DND-41 (cell line): Measurements from ENCODE around the gene ZNF574.
A peak's percentile ranks its signal among the peaks of the same experiment; 100 is the strongest.

Source experiments
- ATAC-seq: fragments of 200-7000 bp; cut with Tn5 transposase; 3 replicates; pipeline ENCODE4 v1.9.1; 2021; ENCODE audit warnings: low read depth; ENCODE audit not compliant: insufficient read depth
- DNase-seq: peaks from one replicate; pipeline ENCODE4 v3.0.0-alpha.2; 2020
- H2AFZ ChIP-seq: 2 replicates; pipeline ENCODE4 v1.6.0; 2012; ENCODE audit warnings: low read depth, low read length
- H3K27ac ChIP-seq: 2 replicates; pipeline ENCODE4 v1.5.1; 2012; ENCODE audit warnings: low read length, inconsistent platforms
- H3K27me3 ChIP-seq: fragments of 200-600 bp; sonication (generic); 2 replicates; pipeline ENCODE4 v1.6.0; 2012; ENCODE audit warnings: low read length, mild to moderate bottlenecking, inconsistent platforms; ENCODE audit not compliant: insufficient read depth, poor library complexity
- H3K36me3 ChIP-seq: 2 replicates; pipeline ENCODE4 v1.5.1; 2012; ENCODE audit warnings: low read length, inconsistent platforms; ENCODE audit not compliant: insufficient read depth
- H3K4me1 ChIP-seq: 2 replicates; pipeline ENCODE4 v1.5.1; 2012; ENCODE audit warnings: mild to moderate bottlenecking, low read length; ENCODE audit not compliant: insufficient read depth
- H3K4me2 ChIP-seq: 2 replicates; pipeline ENCODE4 v1.6.0; 2012; ENCODE audit warnings: mild to moderate bottlenecking, moderate library complexity, low read length, inconsistent platforms; ENCODE audit not compliant: insufficient read depth
- H3K4me3 ChIP-seq, 2 experiments: fragments of 200-600 bp in 1 of 2; shearing (Covaris generic) in 1 of 2; 2 replicates each; pipeline ENCODE4 v1.5.1; 2012 to 2016; ENCODE audit warnings: inconsistent platforms in 2 of 2, low read length in 2 of 2, mild to moderate bottlenecking in 2 of 2, low read depth in 1 of 2, moderate library complexity in 1 of 2
- H3K79me2 ChIP-seq: 2 replicates; pipeline ENCODE4 v1.6.0; 2012; ENCODE audit warnings: low read length, inconsistent platforms; ENCODE audit not compliant: insufficient read depth
- H3K9ac ChIP-seq: 2 replicates; pipeline ENCODE4 v1.6.0; 2012; ENCODE audit warnings: low read depth, mild to moderate bottlenecking, inconsistent platforms, low read length, moderate library complexity
- H3K9me3 ChIP-seq: 2 replicates; pipeline ENCODE4 v1.5.1; 2012; ENCODE audit warnings: low read length, moderate library complexity, mild to moderate bottlenecking, inconsistent platforms; ENCODE audit not compliant: insufficient read depth, severe bottlenecking
- H4K20me1 ChIP-seq: 2 replicates; pipeline ENCODE4 v1.6.0; 2012; ENCODE audit warnings: low read length; ENCODE audit not compliant: insufficient read depth
- EZH2 ChIP-seq: IDR thresholded peaks from 3 replicates; pipeline ENCODE4 v1.6.1; 2012; ENCODE audit warnings: borderline replicate concordance, low read depth, mild to moderate bottlenecking, moderate library complexity, low read length, inconsistent platforms; ENCODE audit not compliant: severe bottlenecking
- TF ChIP-seq, protein P1 (sequence below): IDR thresholded peaks from 2 replicates; pipeline ENCODE4 v1.5.1; 2012; ENCODE audit warnings: borderline replicate concordance, low read length, moderate library complexity, mild to moderate bottlenecking; ENCODE audit not compliant: poor library complexity, severe bottlenecking; ENCODE audit errors: extremely low read depth

Gene ZNF574

GRCh38 chr19:42108527-42109389, 32.8 kb downstream of the ZNF574 start:
- Histone ChIP-seq H3K27ac (no peak overlapping the region), H3K79me2 (no peaks in the 10 kb centered on the region), H3K9me3 (no peaks in the 10 kb centered on the region), H3K27me3 (peaks cover 5% of the 10 kb centered on the region), H3K4me1 (peaks cover 10% of the 10 kb centered on the region), H3K9ac (no peak overlapping the region), H2AFZ (peak overlapping the region; percentile 40), H4K20me1 (no peaks in the 10 kb centered on the region), H3K4me2 (no peak overlapping the region), H3K4me3 (no peak overlapping the region), H3K36me3 (no peaks in the 10 kb centered on the region)
- TF ChIP-seq, protein P1, sequence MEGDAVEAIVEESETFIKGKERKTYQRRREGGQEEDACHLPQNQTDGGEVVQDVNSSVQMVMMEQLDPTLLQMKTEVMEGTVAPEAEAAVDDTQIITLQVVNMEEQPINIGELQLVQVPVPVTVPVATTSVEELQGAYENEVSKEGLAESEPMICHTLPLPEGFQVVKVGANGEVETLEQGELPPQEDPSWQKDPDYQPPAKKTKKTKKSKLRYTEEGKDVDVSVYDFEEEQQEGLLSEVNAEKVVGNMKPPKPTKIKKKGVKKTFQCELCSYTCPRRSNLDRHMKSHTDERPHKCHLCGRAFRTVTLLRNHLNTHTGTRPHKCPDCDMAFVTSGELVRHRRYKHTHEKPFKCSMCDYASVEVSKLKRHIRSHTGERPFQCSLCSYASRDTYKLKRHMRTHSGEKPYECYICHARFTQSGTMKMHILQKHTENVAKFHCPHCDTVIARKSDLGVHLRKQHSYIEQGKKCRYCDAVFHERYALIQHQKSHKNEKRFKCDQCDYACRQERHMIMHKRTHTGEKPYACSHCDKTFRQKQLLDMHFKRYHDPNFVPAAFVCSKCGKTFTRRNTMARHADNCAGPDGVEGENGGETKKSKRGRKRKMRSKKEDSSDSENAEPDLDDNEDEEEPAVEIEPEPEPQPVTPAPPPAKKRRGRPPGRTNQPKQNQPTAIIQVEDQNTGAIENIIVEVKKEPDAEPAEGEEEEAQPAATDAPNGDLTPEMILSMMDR, result peak; percentile 100
- no peak for TF ChIP-seq EZH2
- DNase-seq (peak; percentile 88), ATAC-seq (peak; percentile 98)

- ATAC-seq (no peak), DNase-seq (no peak)
- Histone ChIP-seq H3K9ac (no peak overlapping the region), H3K4me1 (peaks cover 20% of the 10 kb centered on the region), H2AFZ (no peak overlapping the region), H3K27ac (no peak overlapping the region), H3K4me2 (no peak overlapping the region), H3K36me3 (no peaks in the 10 kb centered on the region), H3K27me3 (peaks cover 5% of the 10 kb centered on the region), H3K9me3 (no peaks in the 10 kb centered on the region), H3K79me2 (no peaks in the 10 kb centered on the region), H4K20me1 (no peaks in the 10 kb centered on the region), H3K4me3 (no peak overlapping the region)
- TF ChIP-seq, protein P1, result no peak
- TF ChIP-seq EZH2, result no peak
These were observed 33.9 kb downstream of the ZNF574 start for GRCh38 chr19:42109896-42110295.

DNA sequence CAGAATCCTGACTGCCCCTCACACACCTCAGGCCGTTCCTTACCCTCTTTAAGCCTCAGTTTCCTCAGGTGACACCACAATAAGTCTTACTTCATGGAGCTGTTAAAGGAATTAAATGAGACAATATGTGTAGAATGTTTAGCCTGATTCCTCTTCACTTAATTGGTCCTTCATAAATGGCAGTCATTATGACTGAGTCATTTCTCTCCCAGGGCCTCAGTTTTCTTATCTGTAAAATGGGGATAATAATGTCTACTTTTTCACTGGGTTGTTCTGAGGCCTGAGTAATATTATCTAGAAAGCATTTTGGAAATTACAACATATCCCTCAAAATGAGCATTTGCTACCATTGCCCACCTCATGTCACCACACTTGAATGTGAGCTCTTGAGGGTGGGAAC, 34.7 kb downstream of the ZNF574 start:
- no peaks in the 10 kb centered on the region for H3K79me2 ChIP-seq

More for the DNA sequence above, 34.7 kb downstream of the ZNF574 start:
- no peak overlapping the region for H3K27ac ChIP-seq
- no peak overlapping the region for H3K9ac ChIP-seq
- H4K20me1 ChIP-seq, result no peaks in the 10 kb centered on the region
- ATAC-seq (no peak), DNase-seq (no peak)
- TF ChIP-seq, protein P1, result no peak
- no peak for TF ChIP-seq EZH2
- H2AFZ ChIP-seq, result no peak overlapping the region
- H3K27me3 ChIP-seq, result no peaks in the 10 kb centered on the region
- H3K4me2 ChIP-seq, result no peak overlapping the region
- no peaks in the 10 kb centered on the region for H3K9me3 ChIP-seq
- no peaks in the 10 kb centered on the region for H3K36me3 ChIP-seq
- H3K4me3 ChIP-seq, result no peak overlapping the region
- H3K4me1 ChIP-seq, result peaks cover 20% of the 10 kb centered on the region
